COR-L47 (cell line): Measurements from ENCODE around the gene ZFP1.
"Not testable (repeated sequence)": the region's sequence is repeated elsewhere in the genome, so short reads cannot be mapped to it uniquely, and the experiment has no call there.

ENCODE experiments used
- DNase-seq: peaks from one replicate; lab custom pipeline; 2025; lab: John Stamatoyannopoulos, UW

The ZFP1 gene

GRCh38 chr16:75204410-75204758 is 56.1 kb downstream of the ZFP1 start:
- no peak for DNase-seq

GRCh38 chr16:75204905-75205304 is 56.6 kb downstream of the ZFP1 start:
- not testable (repeated sequence) for DNase-seq

GRCh38 chr16:75205438-75205837 is 57.1 kb downstream of the ZFP1 start:
- not testable (repeated sequence) for DNase-seq

GRCh38 chr16:75205961-75206748 is 57.8 kb downstream of the ZFP1 start:
- DNase-seq: not testable (repeated sequence)

GRCh38 chr16:75206749-75207451 is 58.6 kb downstream of the ZFP1 start, which contains the start of gene CTRB2:
CTRB2 (minus strand) TSS chr16:75207161; CDS start chr16:75207141, 20 bp downstream.
- no peak for DNase-seq

GRCh38 chr16:75207831-75208230 is 59.5 kb downstream of the ZFP1 start:
- DNase-seq: no peak

- no peak for DNase-seq
These were observed 60.0 kb downstream of the ZFP1 start for GRCh38 chr16:75208242-75208825.

GRCh38 chr16:75208861-75209505 is 60.7 kb downstream of the ZFP1 start:
- DNase-seq: no peak

- DNase-seq: not testable (repeated sequence)
These were observed 61.2 kb downstream of the ZFP1 start for GRCh38 chr16:75209514-75209913.

GRCh38 chr16:75209944-75210343 is 61.6 kb downstream of the ZFP1 start:
- DNase-seq: no peak

- not testable (repeated sequence) for DNase-seq
These were observed 63.0 kb downstream of the ZFP1 start for GRCh38 chr16:75211286-75211685.

- no peak for DNase-seq
These were observed 67.8 kb downstream of the ZFP1 start for GRCh38 chr16:75216127-75216526.

GRCh38 chr16:75216576-75216975 is 68.3 kb downstream of the ZFP1 start:
- no peak for DNase-seq

GRCh38 chr16:75217389-75217851 is 69.1 kb downstream of the ZFP1 start:
- no peak for DNase-seq

- no peak for DNase-seq
These were observed 70.1 kb downstream of the ZFP1 start, which contains the start of gene CTRB1 for GRCh38 chr16:75218256-75219076. CTRB1 (plus strand) TSS chr16:75218988; CDS start chr16:75219008, 20 bp downstream.

GRCh38 chr16:75219088-75219487 is 70.8 kb downstream of the ZFP1 start:
- DNase-seq: no peak

- no peak for DNase-seq
These were observed 71.5 kb downstream of the ZFP1 start for GRCh38 chr16:75219838-75220237.
